WTC11 (cell line): ENCODE data around the gene NRXN2. TPM values are rescaled to one million over a fixed set of nuclear protein-coding genes. Genes with fewer than 3 reads are reported as not detected.

ENCODE experiments used
- ATAC-seq: fragments of 200-7000 bp; cut with Tn5 transposase; 2 replicates; pipeline ENCODE4 v1.10.0; 2021; ENCODE audit warnings: mild to moderate bottlenecking, moderate library complexity
- CTCF ChIA-PET: fragments of 300-600 bp; sonication (Branson Sonifier 250); formaldehyde crosslinking; loops from one replicate; lab custom pipeline; 2021; ENCODE audit warnings: antibody characterized with exemption; lab: Charles Lee
- POLR2A ChIA-PET: fragments of 350-600 bp; sonication (Branson Sonifier 250); formaldehyde crosslinking; loops from one replicate; lab custom pipeline; 2021; ENCODE audit warnings: antibody characterized with exemption; lab: Charles Lee
- DNase-seq: peaks from one replicate; pipeline ENCODE4 v3.0.0; 2021; ENCODE audit warnings: low spot score
- H3K27ac Mint-ChIP-seq: 2 replicates; pipeline ENCODE4 v1.8.0; 2021; ENCODE audit warnings: mixed read lengths
- H3K27me3 Mint-ChIP-seq: 2 replicates; pipeline ENCODE4 v1.8.0; 2021; ENCODE audit warnings: low read depth, mild to moderate bottlenecking, moderate library complexity, mixed read lengths
- H3K36me3 Mint-ChIP-seq: 2 replicates; pipeline ENCODE4 v1.8.0; 2021; ENCODE audit warnings: mixed read lengths
- H3K4me1 Mint-ChIP-seq: 2 replicates; pipeline ENCODE4 v1.8.0; 2022; ENCODE audit warnings: mixed read lengths
- H3K4me3 Mint-ChIP-seq: 2 replicates; pipeline ENCODE4 v1.8.0; 2021; ENCODE audit warnings: mild to moderate bottlenecking, moderate library complexity, mixed read lengths
- H3K9me3 Mint-ChIP-seq: 2 replicates; pipeline ENCODE4 v1.8.0; 2021; ENCODE audit warnings: mixed read lengths
- CREM ChIP-seq: sonication (generic); formaldehyde crosslinking; IDR thresholded peaks from 2 replicates; pipeline ENCODE4 v1.8.1; 2022; ENCODE audit warnings: mild to moderate bottlenecking, missing genetic modification reagents, moderate library complexity
- FOXK1 ChIP-seq: sonication (generic); formaldehyde crosslinking; IDR thresholded peaks from 2 replicates; pipeline ENCODE4 v1.8.0; 2022; ENCODE audit warnings: mild to moderate bottlenecking, moderate library complexity, missing genetic modification reagents
- FOXP1 ChIP-seq: sonication (generic); formaldehyde crosslinking; IDR thresholded peaks from 2 replicates; pipeline ENCODE4 v1.8.0; 2022; ENCODE audit warnings: missing genetic modification reagents, mild to moderate bottlenecking, moderate library complexity, borderline replicate concordance
- HMGA2 ChIP-seq: fragments of 250-450 bp; sonication (Bioruptor Pico); IDR thresholded peaks from 2 replicates; pipeline ENCODE4 v1.4.0; 2021; ENCODE audit warnings: mild to moderate bottlenecking, moderate library complexity
- IRF2 ChIP-seq: sonication (generic); formaldehyde crosslinking; IDR thresholded peaks from 2 replicates; pipeline ENCODE4 v1.8.0; 2022; ENCODE audit warnings: low read depth, missing genetic modification reagents, borderline replicate concordance
- ZNF138 ChIP-seq: sonication (generic); formaldehyde crosslinking; conservative IDR thresholded peaks from 2 replicates; pipeline ENCODE4 v1.8.1; 2022; ENCODE audit warnings: mild to moderate bottlenecking, moderate library complexity, missing genetic modification reagents
- ZNF219 ChIP-seq: sonication (generic); formaldehyde crosslinking; IDR thresholded peaks from 2 replicates; pipeline ENCODE4 v1.8.0; 2023; ENCODE audit warnings: missing genetic modification reagents, mild to moderate bottlenecking, borderline replicate concordance
- ZNF232 ChIP-seq: sonication (generic); formaldehyde crosslinking; IDR thresholded peaks from 2 replicates; pipeline ENCODE4 v1.8.0; 2022; ENCODE audit warnings: mild to moderate bottlenecking, missing genetic modification reagents
- ZNF263 ChIP-seq: sonication (generic); formaldehyde crosslinking; IDR thresholded peaks from 2 replicates; pipeline ENCODE4 v1.8.1; 2022; ENCODE audit warnings: low read depth, mild to moderate bottlenecking, moderate library complexity, missing genetic modification reagents
- ZNF423 ChIP-seq: fragments of 250-450 bp; sonication (Bioruptor Pico); IDR thresholded peaks from 2 replicates; pipeline ENCODE4 v2.1.2; 2022; ENCODE audit warnings: mild to moderate bottlenecking, moderate library complexity
- total RNA-seq: library from RNA; stranded (reverse); gene quantifications from 3 replicates; pipeline ENCODE4 v1.2.3, GENCODE V29; 2021
- TF ChIP-seq, protein P1 (sequence below): sonication (generic); formaldehyde crosslinking; IDR thresholded peaks from 2 replicates; pipeline ENCODE4 v1.8.0; 2022; ENCODE audit warnings: mild to moderate bottlenecking, missing genetic modification reagents
- TF ChIP-seq, protein P2 (sequence below): fragments of 250-450 bp; sonication (Bioruptor Pico); IDR thresholded peaks from 2 replicates; pipeline ENCODE4 v1.9.0; 2021; ENCODE audit warnings: mild to moderate bottlenecking
- TF ChIP-seq, protein P3 (sequence below): sonication (generic); formaldehyde crosslinking; IDR thresholded peaks from 2 replicates; pipeline ENCODE4 v1.8.1; 2023; ENCODE audit warnings: mild to moderate bottlenecking, missing genetic modification reagents, borderline replicate concordance
- TF ChIP-seq, protein P4 (sequence below): sonication (generic); formaldehyde crosslinking; IDR thresholded peaks from 2 replicates; pipeline ENCODE4 v1.8.0; 2023; ENCODE audit warnings: missing genetic modification reagents
- TF ChIP-seq, protein P5 (sequence below): sonication (generic); formaldehyde crosslinking; IDR thresholded peaks from 2 replicates; pipeline ENCODE4 v1.8.1; 2023; ENCODE audit warnings: mild to moderate bottlenecking, missing genetic modification reagents

NRXN2 gene
- total RNA-seq, 1 experiment from 2014 or later = 8.6 TPM

DNA sequence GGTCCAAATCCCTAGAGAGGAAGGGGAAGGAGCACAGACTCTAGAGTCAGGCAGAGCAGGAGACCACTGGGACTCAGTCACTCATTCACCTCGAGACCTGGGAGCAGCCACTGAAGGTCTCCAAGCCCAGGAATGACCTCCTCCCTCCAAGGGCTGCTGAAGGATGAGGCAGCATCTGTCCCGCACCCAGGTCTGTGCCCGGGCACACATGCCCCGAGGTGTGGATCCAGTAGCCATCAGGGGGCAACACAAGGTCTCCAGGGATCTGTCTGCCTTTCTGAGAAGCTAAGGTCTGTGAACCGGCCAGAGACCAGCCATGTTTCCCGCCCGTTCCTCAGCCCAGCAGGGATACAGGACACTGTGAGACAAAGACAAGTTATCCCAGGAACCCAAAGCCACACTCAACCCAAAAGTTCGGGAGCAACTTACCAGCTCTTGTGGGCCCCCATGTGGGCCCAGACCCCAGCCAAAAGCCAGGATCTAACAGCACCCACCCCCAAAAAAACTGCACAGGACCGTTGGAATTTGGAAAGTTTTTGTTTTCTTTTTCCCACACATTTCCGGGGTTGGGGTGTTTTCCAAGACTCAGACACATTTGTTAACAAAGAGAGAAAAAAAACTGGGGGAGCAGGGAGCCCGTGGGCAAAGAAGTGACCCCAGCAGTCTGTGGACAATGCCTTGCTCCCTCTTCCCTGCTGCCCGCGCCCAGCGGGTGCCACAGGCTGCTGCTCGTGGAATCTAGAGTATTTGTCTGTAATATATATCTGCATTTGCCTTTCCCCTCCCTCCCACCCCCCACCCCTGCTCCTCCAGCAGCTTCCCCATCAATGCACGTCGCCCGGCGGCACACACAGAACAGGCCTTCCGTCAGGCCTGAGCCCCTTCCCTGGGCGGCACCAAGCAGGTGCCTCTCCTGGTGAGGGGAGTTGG, 117.1 kb downstream of the NRXN2 start:
- no peaks in the 10 kb centered on the region for H3K36me3 Mint-ChIP-seq
- H3K27ac Mint-ChIP-seq = no peak overlapping the region
- H3K27me3 Mint-ChIP-seq = no peaks in the 10 kb centered on the region; the same call in 1 of the 2 replicates
- ATAC-seq = no peak
- TF ChIP-seq, protein P1, sequence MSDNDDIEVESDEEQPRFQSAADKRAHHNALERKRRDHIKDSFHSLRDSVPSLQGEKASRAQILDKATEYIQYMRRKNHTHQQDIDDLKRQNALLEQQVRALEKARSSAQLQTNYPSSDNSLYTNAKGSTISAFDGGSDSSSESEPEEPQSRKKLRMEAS = no peak
- TF ChIP-seq, protein P2, sequence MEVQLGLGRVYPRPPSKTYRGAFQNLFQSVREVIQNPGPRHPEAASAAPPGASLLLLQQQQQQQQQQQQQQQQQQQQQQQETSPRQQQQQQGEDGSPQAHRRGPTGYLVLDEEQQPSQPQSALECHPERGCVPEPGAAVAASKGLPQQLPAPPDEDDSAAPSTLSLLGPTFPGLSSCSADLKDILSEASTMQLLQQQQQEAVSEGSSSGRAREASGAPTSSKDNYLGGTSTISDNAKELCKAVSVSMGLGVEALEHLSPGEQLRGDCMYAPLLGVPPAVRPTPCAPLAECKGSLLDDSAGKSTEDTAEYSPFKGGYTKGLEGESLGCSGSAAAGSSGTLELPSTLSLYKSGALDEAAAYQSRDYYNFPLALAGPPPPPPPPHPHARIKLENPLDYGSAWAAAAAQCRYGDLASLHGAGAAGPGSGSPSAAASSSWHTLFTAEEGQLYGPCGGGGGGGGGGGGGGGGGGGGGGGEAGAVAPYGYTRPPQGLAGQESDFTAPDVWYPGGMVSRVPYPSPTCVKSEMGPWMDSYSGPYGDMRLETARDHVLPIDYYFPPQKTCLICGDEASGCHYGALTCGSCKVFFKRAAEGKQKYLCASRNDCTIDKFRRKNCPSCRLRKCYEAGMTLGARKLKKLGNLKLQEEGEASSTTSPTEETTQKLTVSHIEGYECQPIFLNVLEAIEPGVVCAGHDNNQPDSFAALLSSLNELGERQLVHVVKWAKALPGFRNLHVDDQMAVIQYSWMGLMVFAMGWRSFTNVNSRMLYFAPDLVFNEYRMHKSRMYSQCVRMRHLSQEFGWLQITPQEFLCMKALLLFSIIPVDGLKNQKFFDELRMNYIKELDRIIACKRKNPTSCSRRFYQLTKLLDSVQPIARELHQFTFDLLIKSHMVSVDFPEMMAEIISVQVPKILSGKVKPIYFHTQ (CRISPR knock-in tag) = no peak
- TF ChIP-seq ZNF232 (CRISPR knock-in tag) (no peak), FOXK1 (no peak), HMGA2 (CRISPR knock-in tag) (no peak), ZNF263 (no peak), CREM (CRISPR knock-in tag) (no peak), FOXP1 (CRISPR knock-in tag) (no peak)
- TF ChIP-seq, protein P3, sequence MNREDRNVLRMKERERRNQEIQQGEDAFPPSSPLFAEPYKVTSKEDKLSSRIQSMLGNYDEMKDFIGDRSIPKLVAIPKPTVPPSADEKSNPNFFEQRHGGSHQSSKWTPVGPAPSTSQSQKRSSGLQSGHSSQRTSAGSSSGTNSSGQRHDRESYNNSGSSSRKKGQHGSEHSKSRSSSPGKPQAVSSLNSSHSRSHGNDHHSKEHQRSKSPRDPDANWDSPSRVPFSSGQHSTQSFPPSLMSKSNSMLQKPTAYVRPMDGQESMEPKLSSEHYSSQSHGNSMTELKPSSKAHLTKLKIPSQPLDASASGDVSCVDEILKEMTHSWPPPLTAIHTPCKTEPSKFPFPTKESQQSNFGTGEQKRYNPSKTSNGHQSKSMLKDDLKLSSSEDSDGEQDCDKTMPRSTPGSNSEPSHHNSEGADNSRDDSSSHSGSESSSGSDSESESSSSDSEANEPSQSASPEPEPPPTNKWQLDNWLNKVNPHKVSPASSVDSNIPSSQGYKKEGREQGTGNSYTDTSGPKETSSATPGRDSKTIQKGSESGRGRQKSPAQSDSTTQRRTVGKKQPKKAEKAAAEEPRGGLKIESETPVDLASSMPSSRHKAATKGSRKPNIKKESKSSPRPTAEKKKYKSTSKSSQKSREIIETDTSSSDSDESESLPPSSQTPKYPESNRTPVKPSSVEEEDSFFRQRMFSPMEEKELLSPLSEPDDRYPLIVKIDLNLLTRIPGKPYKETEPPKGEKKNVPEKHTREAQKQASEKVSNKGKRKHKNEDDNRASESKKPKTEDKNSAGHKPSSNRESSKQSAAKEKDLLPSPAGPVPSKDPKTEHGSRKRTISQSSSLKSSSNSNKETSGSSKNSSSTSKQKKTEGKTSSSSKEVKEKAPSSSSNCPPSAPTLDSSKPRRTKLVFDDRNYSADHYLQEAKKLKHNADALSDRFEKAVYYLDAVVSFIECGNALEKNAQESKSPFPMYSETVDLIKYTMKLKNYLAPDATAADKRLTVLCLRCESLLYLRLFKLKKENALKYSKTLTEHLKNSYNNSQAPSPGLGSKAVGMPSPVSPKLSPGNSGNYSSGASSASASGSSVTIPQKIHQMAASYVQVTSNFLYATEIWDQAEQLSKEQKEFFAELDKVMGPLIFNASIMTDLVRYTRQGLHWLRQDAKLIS (CRISPR knock-in tag) = no peak
- TF ChIP-seq, protein P4, sequence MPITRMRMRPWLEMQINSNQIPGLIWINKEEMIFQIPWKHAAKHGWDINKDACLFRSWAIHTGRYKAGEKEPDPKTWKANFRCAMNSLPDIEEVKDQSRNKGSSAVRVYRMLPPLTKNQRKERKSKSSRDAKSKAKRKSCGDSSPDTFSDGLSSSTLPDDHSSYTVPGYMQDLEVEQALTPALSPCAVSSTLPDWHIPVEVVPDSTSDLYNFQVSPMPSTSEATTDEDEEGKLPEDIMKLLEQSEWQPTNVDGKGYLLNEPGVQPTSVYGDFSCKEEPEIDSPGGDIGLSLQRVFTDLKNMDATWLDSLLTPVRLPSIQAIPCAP (CRISPR knock-in tag) = no peak
- DNase-seq = no peak
- H3K4me1 Mint-ChIP-seq = peaks cover 7% of the 10 kb centered on the region; the same call in 1 of the 2 replicates
- no peak overlapping the region for H3K4me3 Mint-ChIP-seq
- H3K9me3 Mint-ChIP-seq = no peaks in the 10 kb centered on the region
- CTCF ChIA-PET = interaction anchor here (1.1 to 2.7 kb wide), 6 partner anchors 24 to 157 kb away, joined by 4 to 11 read pairs (median 8); no protein-coding TSS in a partner anchor
- POLR2A ChIA-PET = no interaction called here

DNA sequence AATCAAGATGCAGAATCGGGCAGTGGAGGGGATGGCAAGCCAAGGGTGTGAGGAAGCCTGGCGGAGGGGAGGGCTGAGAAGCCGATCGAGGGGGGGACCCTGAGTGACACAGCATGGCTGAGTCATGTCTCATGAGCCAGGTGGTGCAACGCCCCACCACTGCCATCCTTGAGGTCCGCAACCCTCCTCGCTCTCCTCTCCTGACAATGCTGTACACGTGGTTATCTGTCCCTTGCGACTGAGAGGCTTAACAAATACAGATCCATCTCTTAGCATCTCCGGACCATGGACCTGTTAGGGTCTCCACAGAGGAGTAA, 117.8 kb downstream of the NRXN2 start:
- peaks cover 7% of the 10 kb centered on the region; the same call in 1 of the 2 replicates for H3K4me1 Mint-ChIP-seq
- no peak overlapping the region for H3K27ac Mint-ChIP-seq
- CTCF ChIA-PET = interaction anchor here (1.1 to 2.7 kb wide), 6 partner anchors 25 to 156 kb away, joined by 4 to 11 read pairs (median 8); no protein-coding TSS in a partner anchor
- POLR2A ChIA-PET = no interaction called here
- ATAC-seq = no peak
- DNase-seq = no peak
- H3K9me3 Mint-ChIP-seq = no peaks in the 10 kb centered on the region
- no peak overlapping the region for H3K4me3 Mint-ChIP-seq
- TF ChIP-seq ZNF219 (CRISPR knock-in tag) (no peak), ZNF263 (no peak), ZNF138 (CRISPR knock-in tag) (no peak), IRF2 (CRISPR knock-in tag) (no peak), ZNF423 (CRISPR knock-in tag) (no peak)
- TF ChIP-seq, protein P5, sequence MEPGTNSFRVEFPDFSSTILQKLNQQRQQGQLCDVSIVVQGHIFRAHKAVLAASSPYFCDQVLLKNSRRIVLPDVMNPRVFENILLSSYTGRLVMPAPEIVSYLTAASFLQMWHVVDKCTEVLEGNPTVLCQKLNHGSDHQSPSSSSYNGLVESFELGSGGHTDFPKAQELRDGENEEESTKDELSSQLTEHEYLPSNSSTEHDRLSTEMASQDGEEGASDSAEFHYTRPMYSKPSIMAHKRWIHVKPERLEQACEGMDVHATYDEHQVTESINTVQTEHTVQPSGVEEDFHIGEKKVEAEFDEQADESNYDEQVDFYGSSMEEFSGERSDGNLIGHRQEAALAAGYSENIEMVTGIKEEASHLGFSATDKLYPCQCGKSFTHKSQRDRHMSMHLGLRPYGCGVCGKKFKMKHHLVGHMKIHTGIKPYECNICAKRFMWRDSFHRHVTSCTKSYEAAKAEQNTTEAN = no peak
- TF ChIP-seq, all 79 proteins: peak for 0
- H3K27me3 Mint-ChIP-seq = no peaks in the 10 kb centered on the region; the same call in 1 of the 2 replicates
- no peaks in the 10 kb centered on the region for H3K36me3 Mint-ChIP-seq
